ENCODE data around the gene TMEM33. TPM values are rescaled to one million over a fixed set of nuclear protein-coding genes. Genes with fewer than 3 reads are reported as not detected.

The TMEM33 gene
- total RNA-seq, 2 experiments from 2014 or later, result 50.1 to 68.3 TPM

GRCh38 chr4:41991916-41992767, 56.9 kb downstream of the TMEM33 start:
- peak overlapping the region; percentile 40 for H3K4me3 Mint-ChIP-seq
- ATAC-seq, result no peak
- H3K27ac Mint-ChIP-seq, result peak overlapping the region; percentile 15
- H3K27me3 Mint-ChIP-seq, result no peaks in the 10 kb centered on the region
- no peak for DNase-seq
- peaks cover 31% of the 10 kb centered on the region for H3K4me1 Mint-ChIP-seq
- no peaks in the 10 kb centered on the region for H3K9me3 Mint-ChIP-seq (ENCODE audit: low read depth)
- H3K36me3 Mint-ChIP-seq, result peaks cover 6% of the 10 kb centered on the region
- CTCF ChIA-PET, result no interaction called here

GRCh38 chr4:41992967-41993857, 58.0 kb downstream of the TMEM33 start:
- Mint-ChIP-seq H3K4me1 (peaks cover 33% of the 10 kb centered on the region), H3K9me3 (ENCODE audit: low read depth) (no peaks in the 10 kb centered on the region), H3K36me3 (peaks cover 9% of the 10 kb centered on the region), H3K27ac (no peak overlapping the region), H3K27me3 (no peaks in the 10 kb centered on the region), H3K4me3 (no peak overlapping the region)
- DNase-seq, result no peak
- CTCF ChIA-PET, result no interaction called here
- ATAC-seq, result no peak

GRCh38 chr4:41994461-41994985, 59.3 kb downstream of the TMEM33 start:
- Mint-ChIP-seq H3K27ac (no peak overlapping the region), H3K4me3 (no peak overlapping the region), H3K36me3 (peaks cover 9% of the 10 kb centered on the region), H3K4me1 (peaks cover 27% of the 10 kb centered on the region), H3K27me3 (no peaks in the 10 kb centered on the region), H3K9me3 (ENCODE audit: low read depth) (no peaks in the 10 kb centered on the region)
- ATAC-seq, result no peak
- DNase-seq, result no peak
- CTCF ChIA-PET, result no interaction called here

- H3K9me3 Mint-ChIP-seq (ENCODE audit: low read depth), result no peaks in the 10 kb centered on the region
Observed at GRCh38 chr4:41998019-41998418, 62.8 kb downstream of the TMEM33 start.

GRCh38 chr4:41999321-41999720, 64.1 kb downstream of the TMEM33 start:
- H3K27me3 Mint-ChIP-seq, result no peaks in the 10 kb centered on the region
- H3K4me3 Mint-ChIP-seq, result no peak overlapping the region
- H3K4me1 Mint-ChIP-seq, result peaks cover 5% of the 10 kb centered on the region
- peaks cover 22% of the 10 kb centered on the region for H3K36me3 Mint-ChIP-seq
- CTCF ChIA-PET, result no interaction called here
- H3K27ac Mint-ChIP-seq, result no peak overlapping the region
- DNase-seq, result no peak
- H3K9me3 Mint-ChIP-seq (ENCODE audit: low read depth), result no peaks in the 10 kb centered on the region
- no peak for ATAC-seq

More at GRCh38 chr4:41998019-41998418, 62.8 kb downstream of the TMEM33 start:
- DNase-seq (no peak), ATAC-seq (no peak)
- Mint-ChIP-seq H3K27me3 (no peaks in the 10 kb centered on the region), H3K4me3 (no peak overlapping the region), H3K36me3 (peaks cover 17% of the 10 kb centered on the region), H3K4me1 (peaks cover 5% of the 10 kb centered on the region), H3K27ac (no peak overlapping the region)
- CTCF ChIA-PET, result no interaction called here

GRCh38 chr4:42008011-42008786, 73.0 kb downstream of the TMEM33 start:
- CTCF ChIA-PET, result interaction anchor here (1.4 kb wide), 1 partner anchor 18 kb away, joined by 3 read pairs; the partner anchor contains the start of gene SLC30A9
- Mint-ChIP-seq H3K4me1 (no peaks in the 10 kb centered on the region), H3K27me3 (no peaks in the 10 kb centered on the region), H3K36me3 (peaks cover 54% of the 10 kb centered on the region), H3K4me3 (no peak overlapping the region), H3K9me3 (ENCODE audit: low read depth) (no peaks in the 10 kb centered on the region), H3K27ac (no peak overlapping the region)
- DNase-seq (no peak), ATAC-seq (no peak)

Other genes starting within 250 kb of the TMEM33 start
- gene PHOX2B, start 186.7 kb upstream of the TMEM33 start, total RNA-seq, result not detected
- under 1 TPM; 0.33 to 0.35 TPM for gene DCAF4L1, start 46.3 kb downstream of the TMEM33 start, total RNA-seq
- gene SLC30A9, start 55.1 kb downstream of the TMEM33 start, total RNA-seq, result 10 to 100 TPM; 31.9 to 33.9 TPM
- 1 to 10 TPM; 3.2 to 5.9 TPM for gene BEND4, start 217.2 kb downstream of the TMEM33 start, total RNA-seq

All from activated CD8-positive, alpha-beta memory T cell treated with anti-CD3 and anti-CD28 coated beads, Interleukin-2, amount 10 ng/mL, durations not matched to agents 7 days and 5 days (primary cell).